SU-DHL-6 (cell line): Measurements from ENCODE around the gene SLC7A10.

ENCODE experiments used
- CTCF ChIP-seq: fragments of 200-600 bp; sonication (generic); IDR thresholded peaks from one replicate; pipeline ENCODE4 v1.5.1; 2017; ENCODE audit warnings: antibody characterized with exemption, mild to moderate bottlenecking, low read length, moderate library complexity; ENCODE audit not compliant: insufficient read depth, poor library complexity, severe bottlenecking
- EZH2phosphoT487 ChIP-seq: fragments of 200-600 bp; sonication (generic), shearing (Covaris generic); conservative IDR thresholded peaks from 2 replicates; pipeline ENCODE4 v1.6.1; 2018; ENCODE audit warnings: mild to moderate bottlenecking, antibody characterized with exemption, low read length, moderate library complexity, mixed read lengths

- no peak for TF ChIP-seq CTCF
- TF ChIP-seq EZH2phosphoT487, result no peak
These were observed 7.0 kb upstream of the SLC7A10 start for GRCh38 chr19:33232656-33233055.
